Measurements from ENCODE around the gene WSB1.
"Not testable (repeated sequence)": the region's sequence is repeated elsewhere in the genome, so short reads cannot be mapped to it uniquely, and the experiment has no call there.

WSB1 gene

DNA sequence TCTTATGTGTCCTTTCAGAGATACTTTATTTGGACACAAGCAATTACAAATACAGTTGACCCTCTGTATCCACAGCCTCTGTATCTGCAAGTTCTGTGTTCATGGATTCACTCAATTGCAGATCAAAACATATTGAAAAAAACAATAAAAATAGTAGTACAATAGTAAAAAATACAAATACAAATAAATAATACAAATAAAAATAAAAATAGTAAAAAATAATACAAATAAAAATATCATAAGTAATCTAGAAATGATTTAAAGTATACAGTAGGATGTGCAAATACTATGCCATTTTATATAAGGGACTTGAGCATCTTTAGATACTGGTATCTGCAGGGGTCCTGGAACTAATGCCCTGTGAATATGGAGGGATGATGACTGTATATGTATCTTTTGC, 47.4 kb upstream of the WSB1 start:
- TF ChIP-seq, protein P1, sequence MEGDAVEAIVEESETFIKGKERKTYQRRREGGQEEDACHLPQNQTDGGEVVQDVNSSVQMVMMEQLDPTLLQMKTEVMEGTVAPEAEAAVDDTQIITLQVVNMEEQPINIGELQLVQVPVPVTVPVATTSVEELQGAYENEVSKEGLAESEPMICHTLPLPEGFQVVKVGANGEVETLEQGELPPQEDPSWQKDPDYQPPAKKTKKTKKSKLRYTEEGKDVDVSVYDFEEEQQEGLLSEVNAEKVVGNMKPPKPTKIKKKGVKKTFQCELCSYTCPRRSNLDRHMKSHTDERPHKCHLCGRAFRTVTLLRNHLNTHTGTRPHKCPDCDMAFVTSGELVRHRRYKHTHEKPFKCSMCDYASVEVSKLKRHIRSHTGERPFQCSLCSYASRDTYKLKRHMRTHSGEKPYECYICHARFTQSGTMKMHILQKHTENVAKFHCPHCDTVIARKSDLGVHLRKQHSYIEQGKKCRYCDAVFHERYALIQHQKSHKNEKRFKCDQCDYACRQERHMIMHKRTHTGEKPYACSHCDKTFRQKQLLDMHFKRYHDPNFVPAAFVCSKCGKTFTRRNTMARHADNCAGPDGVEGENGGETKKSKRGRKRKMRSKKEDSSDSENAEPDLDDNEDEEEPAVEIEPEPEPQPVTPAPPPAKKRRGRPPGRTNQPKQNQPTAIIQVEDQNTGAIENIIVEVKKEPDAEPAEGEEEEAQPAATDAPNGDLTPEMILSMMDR (IDR thresholded peaks at IDR 0.05; ENCODE audit: low read depth, low read length, poor library complexity, severe bottlenecking), result no peak
- no peak for TF ChIP-seq EZH2phosphoT487 (IDR thresholded peaks at IDR 0.05; ENCODE audit: borderline replicate concordance, low read length)
- no peak overlapping the region for H3K4me2 ChIP-seq (ENCODE audit: low read length)

DNA sequence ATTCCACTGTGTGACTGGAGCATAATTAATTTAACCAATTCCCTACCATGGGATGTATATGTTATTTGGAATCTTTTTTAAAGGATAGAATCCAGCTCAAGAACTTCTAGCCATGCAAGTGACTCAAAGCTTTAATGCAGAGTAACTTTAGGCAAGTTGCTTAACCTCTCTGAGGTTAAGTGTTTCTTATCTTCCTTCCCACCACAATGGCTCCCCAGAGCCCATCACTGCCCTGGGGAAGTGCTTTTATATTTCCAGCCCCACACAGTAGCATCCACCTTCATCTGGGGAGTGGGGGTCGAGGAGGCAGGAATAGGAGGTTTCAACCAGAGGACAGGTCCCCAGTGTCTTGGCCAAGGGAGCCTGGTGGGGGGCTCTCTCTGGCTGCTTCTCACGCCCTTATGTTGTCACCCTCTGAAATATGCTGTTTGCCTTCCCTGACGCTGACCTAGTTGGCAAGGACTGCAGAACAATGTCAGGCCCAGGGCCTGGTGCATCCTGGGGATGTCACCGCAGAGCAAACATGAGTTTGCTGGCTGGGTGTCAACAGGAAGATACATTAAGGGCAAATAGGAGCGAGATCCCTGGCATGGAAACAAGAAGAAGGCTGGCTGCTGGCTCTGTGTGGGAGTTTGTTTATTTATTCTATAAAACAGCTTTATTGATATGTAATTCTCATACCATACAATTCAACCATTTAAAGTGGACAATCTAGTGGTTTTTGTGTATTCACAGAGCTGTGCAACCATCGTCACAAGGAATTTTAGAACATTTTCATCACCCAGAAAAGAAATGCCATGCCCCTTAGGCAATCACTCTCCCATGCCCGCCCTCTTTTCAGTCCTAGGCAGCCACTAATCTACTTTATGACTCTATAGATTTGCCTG, 46.6 kb upstream of the WSB1 start:
- H3K4me1 ChIP-seq (ENCODE audit: control insufficient read depth, low read length), result peaks cover 14% of the 10 kb centered on the region
- H3K9me3 ChIP-seq (ENCODE audit: control insufficient read depth, insufficient read depth, low read length), result no peaks in the 10 kb centered on the region
- no peaks in the 10 kb centered on the region for H4K20me1 ChIP-seq (ENCODE audit: control insufficient read depth, insufficient read depth, low read depth, low read length)
- no peaks in the 10 kb centered on the region for H3F3A ChIP-seq (ENCODE audit: control insufficient read depth, insufficient read depth)
- H3K79me2 ChIP-seq (ENCODE audit: control insufficient read depth, low read length), result no peaks in the 10 kb centered on the region
- no peak overlapping the region for H3K27ac ChIP-seq (ENCODE audit: low read depth, low read length)
- TF ChIP-seq, protein P1 (IDR thresholded peaks at IDR 0.05; ENCODE audit: low read depth, low read length, poor library complexity, severe bottlenecking), result no peak
- TF ChIP-seq EZH2phosphoT487 (IDR thresholded peaks at IDR 0.05; ENCODE audit: borderline replicate concordance, low read length), result no peak
- no peak overlapping the region for H3K4me3 ChIP-seq (ENCODE audit: low read length)
- H3K4me2 ChIP-seq (ENCODE audit: low read length), result no peak overlapping the region
- H3K27me3 ChIP-seq (ENCODE audit: control insufficient read depth, low read length), result no peaks in the 10 kb centered on the region
- H3K9me2 ChIP-seq (replicated peaks; ENCODE audit: control insufficient read depth, low read length), result no peaks in the 10 kb centered on the region
- no peaks in the 10 kb centered on the region for H3K36me3 ChIP-seq (ENCODE audit: control insufficient read depth, low read length)

More for the DNA sequence above, 47.4 kb upstream of the WSB1 start:
- Histone ChIP-seq H3K36me3 (ENCODE audit: control insufficient read depth, low read length) (no peaks in the 10 kb centered on the region), H4K20me1 (ENCODE audit: control insufficient read depth, insufficient read depth, low read depth, low read length) (no peaks in the 10 kb centered on the region), H3F3A (ENCODE audit: control insufficient read depth, insufficient read depth) (no peaks in the 10 kb centered on the region), H3K9me3 (ENCODE audit: control insufficient read depth, insufficient read depth, low read length) (no peaks in the 10 kb centered on the region), H3K4me3 (ENCODE audit: low read length) (no peak overlapping the region), H3K9me2 (replicated peaks; ENCODE audit: control insufficient read depth, low read length) (no peaks in the 10 kb centered on the region), H3K79me2 (ENCODE audit: control insufficient read depth, low read length) (no peaks in the 10 kb centered on the region), H3K27me3 (ENCODE audit: control insufficient read depth, low read length) (no peaks in the 10 kb centered on the region), H3K4me1 (ENCODE audit: control insufficient read depth, low read length) (peaks cover 14% of the 10 kb centered on the region), H3K27ac (ENCODE audit: low read depth, low read length) (no peak overlapping the region)

DNA sequence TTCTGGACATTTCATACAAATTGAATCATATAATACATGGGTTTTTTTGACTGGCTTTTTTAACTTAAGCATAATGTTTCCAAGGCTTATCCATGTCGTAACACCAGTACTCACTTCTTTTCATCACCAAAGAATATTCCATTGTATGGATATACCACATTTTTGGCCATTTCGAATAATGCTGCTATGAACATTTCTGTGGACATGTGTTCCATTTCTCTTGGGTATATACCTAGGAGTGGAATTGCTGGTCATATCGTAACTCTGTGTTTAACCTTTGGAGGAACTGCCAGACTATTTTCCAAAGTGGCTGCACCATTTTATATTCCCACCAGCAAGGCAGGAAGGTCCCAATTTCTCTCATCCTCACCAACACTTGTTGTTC, 46.0 kb upstream of the WSB1 start:
- H3K79me2 ChIP-seq (ENCODE audit: control insufficient read depth, low read length), result no peaks in the 10 kb centered on the region
- TF ChIP-seq, protein P1 (IDR thresholded peaks at IDR 0.05; ENCODE audit: low read depth, low read length, poor library complexity, severe bottlenecking), result no peak
- TF ChIP-seq EZH2phosphoT487 (IDR thresholded peaks at IDR 0.05; ENCODE audit: borderline replicate concordance, low read length), result no peak
- H3K27ac ChIP-seq (ENCODE audit: low read depth, low read length), result no peak overlapping the region
- H3F3A ChIP-seq (ENCODE audit: control insufficient read depth, insufficient read depth), result no peaks in the 10 kb centered on the region
- H4K20me1 ChIP-seq (ENCODE audit: control insufficient read depth, insufficient read depth, low read depth, low read length), result no peaks in the 10 kb centered on the region
- H3K36me3 ChIP-seq (ENCODE audit: control insufficient read depth, low read length), result no peaks in the 10 kb centered on the region
- H3K27me3 ChIP-seq (ENCODE audit: control insufficient read depth, low read length), result no peaks in the 10 kb centered on the region
- no peak overlapping the region for H3K4me2 ChIP-seq (ENCODE audit: low read length)
- no peaks in the 10 kb centered on the region for H3K9me2 ChIP-seq (replicated peaks; ENCODE audit: control insufficient read depth, low read length)
- no peak overlapping the region for H3K4me3 ChIP-seq (ENCODE audit: low read length)
- peaks cover 14% of the 10 kb centered on the region for H3K4me1 ChIP-seq (ENCODE audit: control insufficient read depth, low read length)
- H3K9me3 ChIP-seq (ENCODE audit: control insufficient read depth, insufficient read depth, low read length), result no peaks in the 10 kb centered on the region

DNA sequence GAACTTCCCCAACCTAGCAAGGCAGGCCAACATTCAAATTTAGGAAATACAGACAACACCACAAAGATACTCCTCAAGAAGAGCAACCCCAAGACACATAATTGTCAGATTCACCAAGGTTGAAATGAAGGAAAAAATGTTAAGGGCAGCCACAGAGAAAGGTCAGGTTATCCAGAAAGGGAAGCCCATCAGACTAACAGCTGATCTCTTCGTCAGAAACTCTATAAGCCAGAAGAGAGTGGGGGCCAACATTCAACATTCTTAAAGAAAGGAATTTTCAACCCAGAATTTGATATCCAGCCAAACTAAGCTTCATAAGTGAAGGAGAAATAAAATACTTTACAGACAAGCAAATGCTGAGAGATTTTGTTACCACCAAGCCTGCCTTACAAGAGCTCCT, 43.1 kb upstream of the WSB1 start:
- H3K9me2 ChIP-seq (replicated peaks; ENCODE audit: control insufficient read depth, low read length); H3K4me2 ChIP-seq (ENCODE audit: low read length); H3K79me2 ChIP-seq (ENCODE audit: control insufficient read depth, low read length); H4K20me1 ChIP-seq (ENCODE audit: control insufficient read depth, insufficient read depth, low read depth, low read length); H3K27ac ChIP-seq (ENCODE audit: low read depth, low read length); H3K27me3 ChIP-seq (ENCODE audit: control insufficient read depth, low read length); H3K9me3 ChIP-seq (ENCODE audit: control insufficient read depth, insufficient read depth, low read length); H3K4me1 ChIP-seq (ENCODE audit: control insufficient read depth, low read length); H3K36me3 ChIP-seq (ENCODE audit: control insufficient read depth, low read length); H3K4me3 ChIP-seq (ENCODE audit: low read length); H3F3A ChIP-seq (ENCODE audit: control insufficient read depth, insufficient read depth): not testable (repeated sequence)

DNA sequence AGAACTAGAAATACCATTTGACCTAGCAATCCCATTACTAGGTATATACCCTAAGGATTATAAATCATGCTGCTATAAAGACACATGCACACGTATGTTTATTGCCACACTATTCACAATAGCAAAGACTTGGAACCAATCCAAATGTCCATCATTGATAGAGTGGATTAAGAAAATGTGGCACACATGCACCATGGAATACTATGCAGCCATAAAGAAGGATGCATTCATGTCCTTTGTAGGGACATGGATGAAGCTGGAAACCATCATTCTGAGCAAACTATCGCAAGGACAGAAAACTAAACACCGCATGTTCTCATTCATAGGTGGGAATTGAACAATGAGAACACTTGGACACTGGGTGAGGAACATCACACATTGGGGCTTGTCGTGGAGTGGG, 39.1 kb upstream of the WSB1 start:
- not testable (repeated sequence) for H3K4me3 ChIP-seq (ENCODE audit: low read length); H3K79me2 ChIP-seq (ENCODE audit: control insufficient read depth, low read length); H3K9me3 ChIP-seq (ENCODE audit: control insufficient read depth, insufficient read depth, low read length); H3F3A ChIP-seq (ENCODE audit: control insufficient read depth, insufficient read depth); H3K27me3 ChIP-seq (ENCODE audit: control insufficient read depth, low read length); H3K9me2 ChIP-seq (replicated peaks; ENCODE audit: control insufficient read depth, low read length); H3K36me3 ChIP-seq (ENCODE audit: control insufficient read depth, low read length); H3K27ac ChIP-seq (ENCODE audit: low read depth, low read length); H3K4me1 ChIP-seq (ENCODE audit: control insufficient read depth, low read length); H4K20me1 ChIP-seq (ENCODE audit: control insufficient read depth, insufficient read depth, low read depth, low read length); H3K4me2 ChIP-seq (ENCODE audit: low read length)

All from DOHH2 (cell line).